H9 (cell line): ENCODE measurements around the gene CCDC102B. TPM values are rescaled to one million over a fixed set of nuclear protein-coding genes. Genes with fewer than 3 reads are reported as not detected.

Experiments
- DNase-seq: peaks from one replicate; pipeline ENCODE4 v3.0.0-alpha.2; 2017
- H2AFZ ChIP-seq: one replicate; pipeline ENCODE4 v1.6.1; 2013; ENCODE audit warnings: mild to moderate bottlenecking, low read length, control low read depth, moderate library complexity
- H2AK5ac ChIP-seq: 2 replicates; pipeline ENCODE4 v1.6.1; 2013; ENCODE audit warnings: low read length, control low read depth, mixed read lengths; ENCODE audit not compliant: insufficient read length
- H2BK120ac ChIP-seq: one replicate; pipeline ENCODE4 v1.6.1; 2013; ENCODE audit warnings: low read depth, mild to moderate bottlenecking, low read length, control low read depth, inconsistent platforms; ENCODE audit not compliant: poor library complexity, severe bottlenecking
- H2BK12ac ChIP-seq: 2 replicates; pipeline ENCODE4 v1.6.1; 2013; ENCODE audit warnings: low read length, control low read depth, mixed read lengths, low read depth; ENCODE audit not compliant: insufficient read length
- H2BK15ac ChIP-seq: 2 replicates; pipeline ENCODE4 v1.6.1; 2013; ENCODE audit warnings: low read depth, low read length, control low read depth
- H2BK20ac ChIP-seq: one replicate; pipeline ENCODE4 v1.6.1; 2013; ENCODE audit warnings: low read depth, mild to moderate bottlenecking, low read length, control low read depth, inconsistent platforms; ENCODE audit not compliant: poor library complexity, severe bottlenecking
- H2BK5ac ChIP-seq: 2 replicates; pipeline ENCODE4 v1.6.1; 2013; ENCODE audit warnings: low read length, control low read depth, mixed read lengths; ENCODE audit not compliant: insufficient read length
- H3K14ac ChIP-seq: 2 replicates; pipeline ENCODE4 v1.6.1; 2013; ENCODE audit warnings: low read length, control low read depth; ENCODE audit not compliant: insufficient read depth
- H3K18ac ChIP-seq: 2 replicates; pipeline ENCODE4 v1.6.1; 2013; ENCODE audit warnings: low read depth, mild to moderate bottlenecking, mixed read lengths, low read length, control low read depth; ENCODE audit not compliant: insufficient read length
- H3K23ac ChIP-seq: 2 replicates; pipeline ENCODE4 v1.6.1; 2013; ENCODE audit warnings: low read length, control low read depth, mixed read lengths, low read depth; ENCODE audit not compliant: insufficient read length
- H3K23me2 ChIP-seq: 2 replicates; pipeline ENCODE4 v1.6.1; 2013; ENCODE audit warnings: low read depth, mild to moderate bottlenecking, mixed read lengths, low read length, control low read depth; ENCODE audit not compliant: insufficient read length, poor library complexity, severe bottlenecking
- H3K27ac ChIP-seq: 2 replicates; pipeline ENCODE4 v1.5.1; 2013; ENCODE audit warnings: low read length, control low read depth, mixed read lengths, low read depth; ENCODE audit not compliant: insufficient read length
- H3K27me3 ChIP-seq: 2 replicates; pipeline ENCODE4 v1.6.1; 2013; ENCODE audit warnings: low read length, control low read depth, inconsistent platforms; ENCODE audit not compliant: insufficient read depth
- H3K4ac ChIP-seq: 2 replicates; pipeline ENCODE4 v1.6.1; 2013; ENCODE audit warnings: low read depth, mild to moderate bottlenecking, control low read depth, inconsistent platforms, low read length, moderate library complexity
- H3K4me1 ChIP-seq: 2 replicates; pipeline ENCODE4 v1.6.1; 2013; ENCODE audit warnings: low read length, control low read depth, inconsistent platforms; ENCODE audit not compliant: insufficient read depth
- H3K4me2 ChIP-seq: 2 replicates; pipeline ENCODE4 v1.6.1; 2013; ENCODE audit warnings: low read length, control low read depth, mixed read lengths; ENCODE audit not compliant: insufficient read length, insufficient read depth
- H3K56ac ChIP-seq: 2 replicates; pipeline ENCODE4 v1.6.1; 2013; ENCODE audit warnings: low read depth, mild to moderate bottlenecking, mixed read lengths, low read length, control low read depth; ENCODE audit not compliant: insufficient read length
- H3K79me1 ChIP-seq: 2 replicates; pipeline ENCODE4 v1.6.1; 2013; ENCODE audit warnings: low read depth, mild to moderate bottlenecking, moderate library complexity, low read length, control low read depth, inconsistent platforms; ENCODE audit not compliant: insufficient read depth, poor library complexity, severe bottlenecking
- H3K79me2 ChIP-seq: 2 replicates; pipeline ENCODE4 v1.6.1; 2013; ENCODE audit warnings: low read length, control low read depth, inconsistent platforms; ENCODE audit not compliant: insufficient read depth
- H3K9ac ChIP-seq: 2 replicates; pipeline ENCODE4 v1.6.1; 2013; ENCODE audit warnings: low read length, control low read depth, mixed read lengths; ENCODE audit not compliant: insufficient read length; ENCODE audit errors: extremely low read depth
- H3K9me3 ChIP-seq: one replicate; pipeline ENCODE4 v1.6.1; 2013; ENCODE audit warnings: low read depth, low read length, inconsistent platforms; ENCODE audit not compliant: control insufficient read depth
- H3T11ph ChIP-seq: one replicate; pipeline ENCODE4 v1.6.1; 2013; ENCODE audit warnings: mild to moderate bottlenecking, low read length, control low read depth, inconsistent platforms
- H4K20me1 ChIP-seq: one replicate; pipeline ENCODE4 v1.6.1; 2013; ENCODE audit not compliant: control insufficient read depth, insufficient read length, insufficient read depth
- H4K5ac ChIP-seq: 2 replicates; pipeline ENCODE4 v1.6.1; 2013; ENCODE audit warnings: low read depth, mild to moderate bottlenecking, mixed read lengths, low read length, control low read depth; ENCODE audit not compliant: insufficient read length
- H4K8ac ChIP-seq: replicated peaks from 2 replicates; pipeline ENCODE4 v1.6.1; 2013; ENCODE audit warnings: low read length, control low read depth, mixed read lengths, low read depth; ENCODE audit not compliant: insufficient read length
- H4K91ac ChIP-seq: 2 replicates; pipeline ENCODE4 v1.6.1; 2013; ENCODE audit warnings: low read depth, mild to moderate bottlenecking, moderate library complexity, mixed read lengths, low read length, control low read depth; ENCODE audit not compliant: insufficient read length
- H3K27ac Mint-ChIP-seq, 3 experiments: 2 replicates in 2 of 3; 3 replicates in 1 of 3; pipeline ENCODE4 v1.8.0; 2020 to 2021; ENCODE audit warnings: mixed read lengths in 3 of 3, mild to moderate bottlenecking in 1 of 3, moderate library complexity in 1 of 3
- H3K27me3 Mint-ChIP-seq: 2 replicates; pipeline ENCODE4 v1.8.0; 2021; ENCODE audit warnings: low read depth, mild to moderate bottlenecking, moderate library complexity, mixed read lengths
- H3K36me3 Mint-ChIP-seq, 3 experiments: 2 replicates in 2 of 3; 3 replicates in 1 of 3; pipeline ENCODE4 v1.8.0; 2020 to 2021; ENCODE audit warnings: low read depth in 3 of 3, mixed read lengths in 3 of 3; ENCODE audit not compliant: insufficient read depth in 1 of 3
- H3K4me1 Mint-ChIP-seq, 2 experiments: 2 replicates each; pipeline ENCODE4 v1.8.0; 2020; ENCODE audit warnings: mixed read lengths in 2 of 2
- H3K4me3 Mint-ChIP-seq, 2 experiments: 2 replicates in 1 of 2; 3 replicates in 1 of 2; pipeline ENCODE4 v1.8.0; 2020 to 2021; ENCODE audit warnings: mild to moderate bottlenecking in 2 of 2, mixed read lengths in 2 of 2, moderate library complexity in 1 of 2
- H3K9me3 Mint-ChIP-seq, 2 experiments: 2 replicates in 1 of 2; 3 replicates in 1 of 2; pipeline ENCODE4 v1.8.0; 2020; ENCODE audit warnings: mild to moderate bottlenecking in 2 of 2, mixed read lengths in 2 of 2, moderate library complexity in 1 of 2
- CTCF ChIP-seq: fragments of 200-600 bp; sonication (generic); conservative IDR thresholded peaks from 3 replicates; pipeline ENCODE4 v1.8.0; 2021; ENCODE audit warnings: antibody characterized with exemption, mild to moderate bottlenecking
- WGBS: extraction: QIAGEN DNeasy Blood & Tissue Kit; methylation state at CpG from one replicate; pipeline ENCODE4 v1.1.7; 2013; ENCODE audit warnings: missing lambda C conversion rate, low lambda C conversion rate, mixed read lengths; ENCODE audit not compliant: insufficient read length; ENCODE audit errors: extremely low coverage; 5-methylcytosine and 5-hydroxymethylcytosine counted together
- total RNA-seq: library from RNA; stranded (reverse); gene quantifications from 2 replicates; pipeline ENCODE4 v1.2.1, GENCODE V29; 2021

The CCDC102B gene
- total RNA-seq, 1 experiment from 2014 or later: 1.2 TPM

DNA sequence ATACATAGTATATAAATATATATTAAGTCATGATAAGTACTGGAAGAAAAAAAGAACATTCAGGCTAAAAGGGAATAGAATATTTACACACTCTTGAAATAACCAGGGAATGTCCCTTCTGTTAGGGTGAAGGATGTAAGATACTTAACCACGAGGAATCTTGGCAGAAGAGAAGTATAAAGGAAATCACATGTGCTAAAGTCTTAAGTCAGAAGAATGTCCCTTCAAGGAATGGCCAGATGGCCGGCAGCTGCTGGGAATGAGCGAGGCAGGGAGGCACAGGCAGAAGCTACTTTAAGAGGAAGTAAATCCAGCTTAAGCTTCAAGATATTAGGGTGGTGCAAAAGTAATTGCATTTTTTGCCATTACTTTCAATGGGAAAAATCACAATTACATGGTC is 5.5 kb downstream of the CCDC102B start:
- H3K4me1 Mint-ChIP-seq: peaks cover 3 to 6% of the 10 kb centered on the region in 2 experiments; a peak in 2 of 4 replicates
- Histone ChIP-seq H2AFZ (no peak overlapping the region), H2BK120ac (no peak overlapping the region), H4K8ac (no peak overlapping the region), H2AK5ac (no peak overlapping the region), H2BK15ac (no peak overlapping the region), H3K4me1 (no peaks in the 10 kb centered on the region), H3T11ph (no peak overlapping the region), H2BK5ac (no peak overlapping the region), H3K79me2 (no peaks in the 10 kb centered on the region), H3K23me2 (no peaks in the 10 kb centered on the region), H2BK12ac (no peak overlapping the region), H4K5ac (no peak overlapping the region), H3K14ac (no peak overlapping the region), H4K91ac (no peak overlapping the region), H3K79me1 (no peaks in the 10 kb centered on the region), H3K18ac (no peak overlapping the region), H3K4me2 (no peak overlapping the region), H3K23ac (no peak overlapping the region), H3K56ac (no peak overlapping the region), H3K9ac (no peak overlapping the region), H3K27ac (no peak overlapping the region), H3K27me3 (no peaks in the 10 kb centered on the region), H4K20me1 (no peaks in the 10 kb centered on the region), H3K4ac (no peak overlapping the region), H2BK20ac (no peak overlapping the region), H3K9me3 (no peaks in the 10 kb centered on the region)
- H3K9me3 Mint-ChIP-seq: no peaks in the 10 kb centered on the region
- H3K27ac Mint-ChIP-seq: no peak overlapping the region
- H3K36me3 Mint-ChIP-seq: no peaks in the 10 kb centered on the region
- DNase-seq: no peak
- WGBS: no CpG with 5 or more reads among the region's 3 CpGs
- no peak for TF ChIP-seq CTCF
- no peak overlapping the region for H3K4me3 Mint-ChIP-seq
- H3K27me3 Mint-ChIP-seq: no peaks in the 10 kb centered on the region
